ENCODE measurements around the gene ACTL8.

The ACTL8 gene

DNA sequence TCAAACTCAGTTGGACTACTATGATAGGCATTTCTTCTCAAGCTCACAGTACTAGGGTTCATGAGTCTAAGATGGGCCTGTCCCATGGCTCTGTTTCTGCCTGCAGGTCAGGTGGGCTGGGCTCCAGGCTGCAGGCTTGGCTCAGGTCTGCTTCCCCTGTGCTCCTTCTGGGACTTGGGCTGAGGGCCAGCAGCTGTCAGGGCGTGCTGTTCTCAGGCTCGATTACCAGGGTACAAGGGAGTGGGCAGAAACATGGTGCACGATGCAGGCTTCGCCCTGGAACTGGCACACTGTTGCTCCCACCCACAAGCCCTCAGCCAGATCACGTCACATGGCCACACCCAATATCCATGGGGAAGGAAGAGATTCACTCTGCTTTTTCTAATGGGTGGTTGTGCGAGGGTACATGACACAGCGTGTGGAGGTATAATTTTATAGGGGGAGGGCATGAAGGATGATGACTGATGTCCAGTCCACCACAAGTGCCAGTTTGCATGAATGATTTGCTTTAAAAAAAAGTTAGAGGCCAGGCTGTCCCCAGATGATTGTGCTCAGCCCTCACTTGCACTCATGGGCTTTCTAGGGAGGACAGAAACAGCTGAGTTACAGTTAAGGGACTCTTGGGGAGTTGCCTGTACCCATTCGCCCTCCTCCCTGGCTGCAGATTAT, 118.0 kb downstream of the ACTL8 start:
- no peak for DNase-seq (ENCODE audit: low spot score)
- TF ChIP-seq CTCF (IDR thresholded peaks at IDR 0.05; ENCODE audit: extremely low read depth, missing control alignments): no peak

- TF ChIP-seq CTCF (IDR thresholded peaks at IDR 0.05; ENCODE audit: extremely low read depth, missing control alignments): no peak
- no peak for DNase-seq (ENCODE audit: low spot score)
These were observed 119.1 kb downstream of the ACTL8 start for GRCh38 chr1:17874231-17874630.

DNA sequence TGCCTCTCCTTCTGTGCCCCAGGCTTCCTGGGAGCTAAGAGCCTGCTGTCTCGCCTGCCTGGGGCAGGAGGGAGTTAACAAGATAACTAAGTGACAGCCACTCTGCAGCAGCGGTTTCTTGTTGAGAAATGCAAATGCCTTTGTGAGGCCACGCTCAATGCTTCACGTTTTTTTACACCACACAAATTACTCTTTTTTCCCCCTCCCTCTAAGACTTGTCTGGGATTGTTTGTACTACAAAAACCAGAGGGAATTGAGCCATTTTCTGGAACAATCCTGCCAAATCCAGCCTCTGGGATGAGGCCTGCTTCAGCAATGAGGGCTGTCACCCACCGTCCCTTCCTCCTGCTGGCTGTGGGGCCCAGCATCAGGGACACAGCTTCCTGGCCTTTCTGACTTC, 119.6 kb downstream of the ACTL8 start:
- no peak for TF ChIP-seq CTCF (IDR thresholded peaks at IDR 0.05; ENCODE audit: extremely low read depth, missing control alignments)
- DNase-seq (ENCODE audit: low spot score): no peak

- no peak for TF ChIP-seq CTCF (IDR thresholded peaks at IDR 0.05; ENCODE audit: extremely low read depth, missing control alignments)
- DNase-seq (ENCODE audit: low spot score): no peak
These were observed 120.2 kb downstream of the ACTL8 start for GRCh38 chr1:17875171-17875881.

DNA sequence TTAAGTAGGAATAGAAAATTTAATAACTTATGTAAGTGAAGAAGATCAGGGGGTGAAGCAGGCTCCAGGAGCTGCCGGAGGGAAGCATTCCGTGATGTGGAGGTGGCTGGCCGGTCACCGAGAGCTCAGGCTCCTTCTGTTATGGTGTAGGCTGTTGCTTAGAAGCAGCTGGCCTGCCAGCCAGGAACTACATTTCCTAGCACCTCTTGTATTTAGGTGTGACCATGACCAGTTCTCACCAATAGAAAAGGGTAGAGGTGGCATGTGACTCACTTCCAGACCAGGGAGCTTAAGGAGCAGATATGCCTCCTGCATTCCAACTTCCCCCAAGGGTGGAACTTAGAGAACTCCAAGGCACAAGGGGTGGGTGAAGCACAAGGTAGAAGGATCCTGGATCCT, 120.7 kb downstream of the ACTL8 start:
- no peak for DNase-seq (ENCODE audit: low spot score)
- TF ChIP-seq CTCF (IDR thresholded peaks at IDR 0.05; ENCODE audit: extremely low read depth, missing control alignments): no peak

Measured in GM20000 (cell line).